Mononuclear cell (primary cell): ENCODE results near the gene CD4. TPM values are rescaled to one million over a fixed set of nuclear protein-coding genes. Genes with fewer than 3 reads are reported as not detected.

ENCODE experiments used
- H3K27me3 ChIP-seq: 2 replicates; pipeline ENCODE4 v1.6.0; 2011; ENCODE audit warnings: low read length, control low read depth; ENCODE audit not compliant: insufficient read depth
- H3K4me1 ChIP-seq: 2 replicates; pipeline ENCODE4 v1.5.1; 2011; ENCODE audit warnings: mild to moderate bottlenecking, low read length, control low read depth; ENCODE audit not compliant: insufficient read depth
- H3K4me3 ChIP-seq: 2 replicates; pipeline ENCODE4 v1.5.1; 2011; ENCODE audit warnings: mild to moderate bottlenecking, low read length, moderate library complexity
- H3K9me3 ChIP-seq: 2 replicates; pipeline ENCODE4 v1.5.1; 2011; ENCODE audit warnings: low read depth, mild to moderate bottlenecking, control low read depth, low read length
- total RNA-seq: library from RNA; depleted of rRNA; stranded (reverse); fragments of >200 nt; gene quantifications from one replicate; pipeline ENCODE4 v1.2.3, GENCODE V29; 2012

Gene CD4
- total RNA-seq, 1 donor = 94.3 TPM

GRCh38 chr12:6770600-6770999, 18.7 kb upstream of the CD4 start:
- peaks cover 44% of the 10 kb centered on the region for H3K27me3 ChIP-seq
- no peak overlapping the region for H3K4me3 ChIP-seq
- H3K9me3 ChIP-seq = no peaks in the 10 kb centered on the region
- H3K4me1 ChIP-seq = peaks cover 45% of the 10 kb centered on the region

GRCh38 chr12:6771091-6771495, 18.2 kb upstream of the CD4 start:
- Histone ChIP-seq H3K4me3 (no peak overlapping the region), H3K4me1 (peaks cover 41% of the 10 kb centered on the region), H3K27me3 (peaks cover 46% of the 10 kb centered on the region), H3K9me3 (no peaks in the 10 kb centered on the region)

GRCh38 chr12:6771509-6772330, 17.6 kb upstream of the CD4 start:
- Histone ChIP-seq H3K27me3 (peaks cover 52% of the 10 kb centered on the region), H3K4me1 (peaks cover 41% of the 10 kb centered on the region), H3K4me3 (no peak overlapping the region), H3K9me3 (no peaks in the 10 kb centered on the region)

- H3K4me3 ChIP-seq = peak within 1 kb of the TSS; percentile 12
- H3K4me1 ChIP-seq = peaks cover 35% of the 10 kb centered on the region
- peaks cover 57% of the 10 kb centered on the region for H3K27me3 ChIP-seq
- no peaks in the 10 kb centered on the region for H3K9me3 ChIP-seq
Observed at GRCh38 chr12:6772331-6772695, 17.0 kb upstream of the CD4 start, which contains the start of gene LAG3. TSS of gene LAG3 (plus strand) at chr12:6772520. CDS start at chr12:6772853, 333 bp downstream.

GRCh38 chr12:6772726-6773589, 16.4 kb upstream of the CD4 start:
- Histone ChIP-seq H3K4me1 (peaks cover 32% of the 10 kb centered on the region), H3K4me3 (peak overlapping the region; percentile 12), H3K9me3 (no peaks in the 10 kb centered on the region), H3K27me3 (peaks cover 53% of the 10 kb centered on the region)

- Histone ChIP-seq H3K9me3 (no peaks in the 10 kb centered on the region), H3K27me3 (peaks cover 45% of the 10 kb centered on the region), H3K4me1 (peaks cover 40% of the 10 kb centered on the region), H3K4me3 (peak overlapping the region; percentile 12)
Observed at GRCh38 chr12:6773590-6774351, 15.6 kb upstream of the CD4 start.

- no peak overlapping the region for H3K4me3 ChIP-seq
- peaks cover 41% of the 10 kb centered on the region for H3K27me3 ChIP-seq
- H3K4me1 ChIP-seq = peaks cover 44% of the 10 kb centered on the region
- no peaks in the 10 kb centered on the region for H3K9me3 ChIP-seq
Observed at GRCh38 chr12:6774499-6775062, 14.7 kb upstream of the CD4 start.

- peaks cover 53% of the 10 kb centered on the region for H3K4me1 ChIP-seq
- H3K4me3 ChIP-seq = no peak overlapping the region
- H3K9me3 ChIP-seq = no peaks in the 10 kb centered on the region
- H3K27me3 ChIP-seq = peaks cover 40% of the 10 kb centered on the region
Observed at GRCh38 chr12:6775185-6776174, 13.8 kb upstream of the CD4 start.

GRCh38 chr12:6777386-6777785, 11.9 kb upstream of the CD4 start:
- Histone ChIP-seq H3K4me3 (no peak overlapping the region), H3K9me3 (no peaks in the 10 kb centered on the region), H3K27me3 (peaks cover 40% of the 10 kb centered on the region), H3K4me1 (peaks cover 43% of the 10 kb centered on the region)

- Histone ChIP-seq H3K9me3 (no peaks in the 10 kb centered on the region), H3K4me3 (no peak overlapping the region), H3K4me1 (peaks cover 34% of the 10 kb centered on the region), H3K27me3 (peaks cover 34% of the 10 kb centered on the region)
Observed at GRCh38 chr12:6778217-6778573, 11.1 kb upstream of the CD4 start.

- peaks cover 31% of the 10 kb centered on the region for H3K27me3 ChIP-seq
- H3K4me3 ChIP-seq = peak overlapping the region; percentile 10
- H3K4me1 ChIP-seq = peaks cover 34% of the 10 kb centered on the region
- no peaks in the 10 kb centered on the region for H3K9me3 ChIP-seq
Observed at GRCh38 chr12:6778574-6779550, 10.5 kb upstream of the CD4 start.

GRCh38 chr12:6779708-6780432, 9.5 kb upstream of the CD4 start:
- Histone ChIP-seq H3K9me3 (no peaks in the 10 kb centered on the region), H3K4me1 (peaks cover 40% of the 10 kb centered on the region), H3K27me3 (peaks cover 23% of the 10 kb centered on the region), H3K4me3 (no peak overlapping the region)
